EH (cell line): ENCODE measurements around the gene DHCR7.

ENCODE experiments used
- DNase-seq: peaks from one replicate; pipeline ENCODE4 v3.0.0-alpha.2; 2015; ENCODE audit warnings: low read depth

DHCR7 gene

GRCh38 chr11:71410363-71410966 lies 37.7 kb downstream of the DHCR7 start:
- DNase-seq, result no peak

DNA sequence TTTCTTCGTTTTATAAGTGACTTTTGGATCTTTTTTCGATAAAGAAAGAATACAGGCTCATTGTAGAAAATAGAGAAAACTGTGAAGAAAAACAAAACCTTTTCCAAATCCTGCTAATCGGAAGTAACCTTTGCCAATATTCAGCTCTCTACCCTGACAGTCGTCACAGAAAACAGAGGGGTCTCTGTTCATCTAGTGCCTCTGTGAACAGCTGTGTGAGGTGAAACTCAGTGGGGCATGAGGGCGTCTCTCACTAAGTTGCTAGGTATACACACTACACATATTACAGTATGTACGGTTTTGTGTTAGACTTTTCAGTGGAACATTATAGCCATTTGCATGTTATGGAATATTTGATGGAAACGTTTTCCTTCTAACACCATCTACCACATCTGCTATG lies 39.4 kb downstream of the DHCR7 start:
- no peak for DNase-seq

GRCh38 chr11:71407356-71407755 lies 40.8 kb downstream of the DHCR7 start:
- no peak for DNase-seq

DNA sequence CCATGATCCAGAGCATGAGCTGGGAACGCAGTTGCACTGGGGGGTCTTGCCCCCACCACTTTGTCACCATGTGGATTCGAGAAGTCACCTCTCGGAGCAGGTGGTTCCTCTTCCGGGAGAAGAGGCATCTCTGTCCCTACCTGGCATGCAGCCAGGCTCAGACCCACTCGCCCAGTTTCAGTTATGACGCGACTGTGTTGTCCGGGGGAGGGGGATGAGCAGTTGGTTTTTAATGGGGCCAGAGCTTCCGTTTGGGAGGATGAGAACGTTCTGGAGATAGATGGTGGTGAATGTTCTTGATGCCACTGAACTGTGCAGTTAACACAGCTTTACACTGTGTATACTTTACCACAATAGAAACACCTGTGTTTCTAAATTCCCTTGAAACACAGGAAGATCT lies 41.5 kb downstream of the DHCR7 start:
- no peak for DNase-seq

DNA sequence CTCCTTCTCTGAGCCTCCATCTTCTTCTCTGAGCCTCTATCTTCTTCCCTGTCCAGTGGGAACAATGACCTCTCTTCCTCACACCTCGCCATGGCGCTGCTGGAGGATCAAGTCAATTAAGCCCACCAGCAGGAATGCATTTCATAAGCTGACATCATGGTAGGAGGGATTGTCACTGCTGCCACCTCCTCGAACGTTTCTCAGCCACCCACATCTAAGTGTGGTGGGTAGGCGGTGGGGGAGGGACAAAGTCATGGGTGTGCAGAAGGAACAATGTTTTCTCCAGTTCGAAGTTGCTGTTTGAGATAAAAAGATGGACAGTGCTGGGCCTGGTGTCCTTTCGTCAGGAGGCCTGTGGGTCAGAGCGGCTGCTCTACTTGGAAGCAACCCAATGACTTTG lies 44.0 kb downstream of the DHCR7 start:
- DNase-seq, result no peak

DNA sequence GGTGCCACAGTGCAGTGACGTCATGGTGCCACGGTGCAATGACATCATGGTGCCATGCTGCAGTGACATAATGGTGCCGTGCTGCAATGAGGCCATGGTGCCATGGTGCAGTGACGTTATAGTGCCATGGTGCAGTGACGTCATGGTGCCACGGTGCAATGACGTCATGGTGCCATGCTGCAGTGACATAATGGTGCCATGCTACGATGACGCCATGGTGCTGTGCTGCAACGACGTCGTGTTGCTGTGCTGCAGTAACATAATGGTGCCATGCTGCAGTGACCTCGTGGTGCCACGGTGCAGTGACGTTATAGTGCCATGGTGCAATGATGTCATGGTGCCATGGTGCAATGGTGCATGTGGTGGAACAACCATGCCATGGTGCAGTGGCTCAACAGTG lies 45.3 kb downstream of the DHCR7 start:
- no peak for DNase-seq

GRCh38 chr11:71400216-71400615 lies 48.0 kb downstream of the DHCR7 start:
- no peak for DNase-seq

GRCh38 chr11:71399341-71399740 lies 48.9 kb downstream of the DHCR7 start:
- DNase-seq, result no peak

DNA sequence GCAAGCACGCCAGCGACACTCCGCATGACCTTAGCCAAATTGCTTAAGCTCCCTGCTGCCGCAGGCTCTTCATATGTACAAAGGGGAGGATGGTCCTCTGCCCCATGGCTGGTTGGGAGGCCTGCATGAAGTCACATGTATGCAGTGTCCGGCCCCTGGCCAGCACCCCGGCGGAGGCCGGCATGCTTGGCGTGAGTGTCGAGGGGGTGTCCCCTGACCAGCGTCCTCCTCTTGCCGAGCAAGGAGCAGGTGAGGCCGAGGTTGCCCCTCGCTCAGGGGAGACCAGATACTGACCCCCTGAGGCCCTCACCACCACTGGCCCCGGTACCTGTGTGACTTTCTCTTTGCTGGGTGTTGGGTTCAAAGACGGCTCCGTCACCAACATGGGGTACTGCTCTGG lies 50.2 kb downstream of the DHCR7 start:
- no peak for DNase-seq

DNA sequence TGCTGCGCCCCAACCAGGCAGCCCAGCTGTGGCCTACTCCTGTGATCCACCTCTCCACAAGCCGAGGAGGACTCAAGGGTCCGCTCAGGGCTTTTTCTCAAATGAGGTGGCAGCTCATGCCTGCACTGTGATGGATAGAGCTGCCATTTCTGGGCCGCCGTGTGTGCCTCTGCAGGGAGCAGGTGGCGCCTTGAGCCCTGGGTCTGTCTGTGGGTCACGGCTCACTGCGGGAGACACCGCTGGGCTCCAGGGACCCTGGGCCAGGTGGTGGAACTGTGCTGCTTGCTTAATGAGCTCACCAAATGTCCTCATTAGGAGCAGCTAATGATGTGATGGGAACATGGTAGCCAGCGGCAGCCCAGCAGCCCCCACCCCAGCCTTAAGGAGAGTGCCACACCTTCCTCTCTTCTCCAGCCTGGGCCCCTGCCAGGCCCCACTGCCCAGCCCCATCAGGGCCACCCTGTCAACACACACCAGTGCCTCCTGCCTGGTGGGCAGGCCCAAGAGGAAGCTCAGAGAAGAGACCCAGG lies 50.8 kb downstream of the DHCR7 start:
- DNase-seq, result no peak

DNA sequence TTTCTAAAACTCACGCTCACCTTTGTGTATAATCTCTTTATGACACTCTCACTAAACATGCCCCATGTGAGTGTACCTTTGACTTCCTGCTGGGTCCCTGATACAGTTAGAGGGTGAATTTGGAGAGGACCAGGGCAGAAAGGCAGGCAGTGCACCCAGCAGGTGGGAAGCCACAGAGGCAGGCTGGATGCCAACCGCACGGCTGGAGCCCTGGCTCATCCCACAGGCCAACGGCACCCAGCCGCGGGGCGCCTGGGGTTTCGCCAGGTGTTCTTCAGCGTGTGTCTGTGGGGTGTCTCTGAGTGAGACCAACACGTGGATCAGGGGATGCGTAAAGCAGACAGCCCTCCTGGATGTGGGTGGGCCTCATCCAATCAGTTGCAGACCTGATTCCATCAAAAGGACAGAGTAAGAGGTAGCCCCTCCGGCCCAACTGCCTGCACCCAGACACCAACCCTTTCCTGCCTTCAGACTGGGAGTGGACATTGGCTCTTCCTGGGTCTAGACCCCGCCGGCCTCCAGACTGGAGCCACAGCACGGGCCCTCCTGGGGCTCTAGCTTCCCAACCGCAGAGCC lies 51.6 kb downstream of the DHCR7 start:
- no peak for DNase-seq

- no peak for DNase-seq
Measured at GRCh38 chr11:71395774-71396173, 52.4 kb downstream of the DHCR7 start.

DNA sequence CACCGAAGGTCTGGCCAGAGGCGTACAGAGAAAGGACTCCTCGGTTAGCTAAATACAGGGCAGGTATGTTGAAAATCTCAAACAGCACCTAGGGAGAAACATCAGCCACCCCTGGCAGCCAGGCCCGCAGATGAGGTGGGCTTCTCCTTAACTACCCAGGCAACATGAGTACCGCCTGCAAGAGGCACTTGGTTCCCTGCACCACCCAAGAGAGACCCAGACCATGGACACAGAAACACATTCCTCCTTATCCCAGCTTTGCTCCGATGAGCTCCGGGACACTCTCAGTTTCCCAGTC lies 53.0 kb downstream of the DHCR7 start:
- DNase-seq, result no peak

DNA sequence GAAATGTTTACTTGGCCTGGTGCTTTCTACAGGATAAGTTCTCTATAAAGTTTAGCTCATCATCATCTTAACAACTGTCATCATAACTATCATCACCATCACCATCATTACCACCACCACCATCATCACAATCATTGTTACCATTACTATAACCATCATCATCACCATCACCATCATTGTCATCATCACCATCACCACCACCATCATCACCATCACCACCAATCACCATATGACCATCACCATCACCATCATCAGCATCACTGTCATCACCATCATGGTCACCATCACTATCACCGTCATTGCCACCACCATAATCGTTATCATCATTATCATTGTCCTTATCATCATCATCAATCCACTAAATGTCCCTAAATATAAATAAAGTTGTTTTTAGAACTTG lies 54.9 kb downstream of the DHCR7 start:
- DNase-seq, result no peak

DNA sequence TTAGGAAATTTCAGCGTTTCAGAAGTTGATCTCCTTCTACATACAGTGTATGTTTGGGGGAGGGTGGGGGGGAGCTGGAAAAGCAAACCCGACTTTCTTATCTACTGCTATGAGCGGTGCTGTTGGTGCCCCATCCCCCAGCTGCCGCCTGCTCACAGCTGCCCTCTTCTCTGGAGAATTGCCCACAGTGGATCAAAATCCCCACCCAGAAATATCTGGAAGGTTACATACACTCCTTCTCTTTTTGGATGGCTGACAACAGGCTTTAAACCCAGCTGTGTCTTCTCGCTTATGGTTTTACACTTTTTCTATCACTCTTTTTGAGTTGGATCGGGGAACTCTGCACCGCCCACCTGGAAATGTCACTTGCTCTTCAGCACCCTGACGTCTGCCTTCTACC lies 56.4 kb downstream of the DHCR7 start:
- DNase-seq, result no peak

GRCh38 chr11:71391352-71391751 lies 56.8 kb downstream of the DHCR7 start:
- DNase-seq, result no peak

- DNase-seq, result no peak
Measured at GRCh38 chr11:71388637-71389235, 59.5 kb downstream of the DHCR7 start.

DNA sequence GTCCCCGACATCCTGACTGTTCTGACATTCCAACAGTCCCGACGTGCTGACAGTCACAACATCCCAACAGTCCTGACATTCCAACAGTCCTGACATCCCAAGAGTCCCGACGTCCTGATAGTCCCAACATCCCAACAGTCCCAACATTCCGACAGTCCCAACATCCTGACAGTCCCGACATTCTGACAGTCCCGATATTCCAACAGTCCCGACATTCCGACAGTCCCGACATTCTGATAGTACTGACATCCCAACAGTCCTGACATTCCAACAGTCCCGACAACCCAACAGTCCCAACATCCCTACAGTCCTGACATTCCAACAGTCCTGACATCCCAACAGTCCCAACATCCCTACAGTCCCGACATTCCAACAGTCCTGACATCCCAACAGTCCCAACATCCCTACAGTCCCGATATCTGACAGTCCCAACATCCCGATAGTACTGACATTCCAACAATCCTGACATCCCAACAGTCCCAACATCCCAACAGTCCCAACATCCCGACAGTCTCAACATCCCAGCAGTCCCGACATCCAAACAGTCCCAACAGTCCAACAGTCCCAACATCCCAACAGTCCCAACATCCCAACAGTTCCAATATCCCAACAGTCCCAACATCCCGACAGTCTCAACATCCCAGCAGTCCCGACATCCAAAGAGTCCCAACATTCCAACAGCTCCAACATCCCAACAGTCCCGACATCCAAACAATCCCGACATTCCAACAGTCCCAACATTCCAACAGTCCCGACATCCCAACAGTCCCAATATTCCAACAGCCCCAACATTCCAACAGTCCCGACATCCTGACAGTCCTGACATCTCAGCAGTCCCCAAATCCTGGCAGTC lies 60.2 kb downstream of the DHCR7 start:
- DNase-seq, result no peak

DNA sequence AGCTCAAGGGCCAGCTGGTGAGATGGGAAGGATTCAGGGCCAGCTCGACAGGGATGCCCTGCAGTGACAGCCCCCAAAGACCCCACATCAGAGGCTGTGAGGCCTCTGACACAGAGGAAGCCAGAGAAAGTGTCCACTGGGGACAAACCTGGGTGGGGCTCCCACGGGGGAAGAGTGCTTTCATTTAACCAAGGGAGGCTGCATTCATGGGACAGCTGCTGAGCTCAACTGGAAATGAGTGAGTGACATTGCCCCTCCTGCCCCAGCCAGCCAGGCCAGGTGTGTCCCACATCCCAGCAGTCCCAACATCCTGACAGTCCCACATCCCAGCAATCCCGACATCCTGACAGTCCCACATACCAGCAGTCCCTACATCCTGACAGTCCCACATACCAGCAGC lies 61.0 kb downstream of the DHCR7 start:
- DNase-seq, result no peak

- DNase-seq, result no peak
Measured at GRCh38 chr11:71386202-71386601, 62.0 kb downstream of the DHCR7 start.

GRCh38 chr11:71385091-71385490 lies 63.1 kb downstream of the DHCR7 start:
- no peak for DNase-seq

- DNase-seq, result no peak
Measured at GRCh38 chr11:71384561-71384960, 63.6 kb downstream of the DHCR7 start.
